ENCODE measurements around the gene LAMP1.
"Not testable (repeated sequence)": the region's sequence is repeated elsewhere in the genome, so short reads cannot be mapped to it uniquely, and the experiment has no call there.

Gene LAMP1

GRCh38 chr13:113342820-113343691, 46.0 kb downstream of the LAMP1 start:
- peaks cover 10% of the 10 kb centered on the region for H3K9me3 ChIP-seq
- H3K4me1 ChIP-seq (ENCODE audit: control insufficient read depth in 1 of 2, insufficient read depth in 1 of 2, low read depth in 1 of 2, low read length in 1 of 2) = no peaks in the 10 kb centered on the region
- no peaks in the 10 kb centered on the region for H3K36me3 ChIP-seq
- no peaks in the 10 kb centered on the region for H3K27me3 ChIP-seq
- H3K4me3 ChIP-seq (ENCODE audit: low read depth in 1 of 2, low read length in 1 of 2) = no peak overlapping the region
- no peak for TF ChIP-seq CTCF (IDR thresholded peaks at IDR 0.05)
- no peak overlapping the region for H3K27ac ChIP-seq

- Histone ChIP-seq H3K4me1 (ENCODE audit: control insufficient read depth in 1 of 2, insufficient read depth in 1 of 2, low read depth in 1 of 2, low read length in 1 of 2) (no peaks in the 10 kb centered on the region), H3K9me3 (peaks cover 13% of the 10 kb centered on the region), H3K4me3 (ENCODE audit: low read depth in 1 of 2, low read length in 1 of 2) (no peak overlapping the region), H3K27me3 (no peaks in the 10 kb centered on the region), H3K27ac (no peak overlapping the region), H3K36me3 (no peaks in the 10 kb centered on the region)
- TF ChIP-seq CTCF (IDR thresholded peaks at IDR 0.05) = no peak
Measured at GRCh38 chr13:113343692-113343968, 46.6 kb downstream of the LAMP1 start.

GRCh38 chr13:113345486-113345885, 48.4 kb downstream of the LAMP1 start:
- no peak for TF ChIP-seq CTCF (IDR thresholded peaks at IDR 0.05)
- no peaks in the 10 kb centered on the region for H3K4me1 ChIP-seq (ENCODE audit: control insufficient read depth in 1 of 2, insufficient read depth in 1 of 2, low read depth in 1 of 2, low read length in 1 of 2)

DNA sequence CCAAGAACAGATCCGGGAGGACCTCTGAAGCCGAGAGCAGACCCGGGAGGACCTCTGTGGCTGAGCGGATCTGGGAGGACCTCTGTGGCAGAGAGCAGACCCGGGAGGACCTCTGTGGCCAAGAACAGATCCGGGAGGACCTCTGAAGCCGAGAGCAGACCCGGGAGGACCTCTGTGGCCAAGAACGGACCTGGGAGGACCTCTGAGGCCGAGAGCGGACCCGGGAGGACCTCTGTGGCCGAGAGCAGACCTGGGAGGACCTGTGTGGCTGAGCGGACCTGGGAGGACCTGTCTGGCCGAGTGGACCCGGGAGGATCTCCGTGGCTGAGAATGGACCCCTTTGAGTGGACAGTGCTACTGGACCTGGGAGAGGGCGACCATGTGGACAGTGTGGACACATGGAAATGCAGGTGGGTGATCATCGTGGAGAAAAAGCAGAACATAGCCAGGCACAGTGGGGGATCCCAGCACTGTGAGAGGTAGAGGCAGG, 50.7 kb downstream of the LAMP1 start:
- not testable (repeated sequence) for H3K36me3 ChIP-seq

More at GRCh38 chr13:113345486-113345885, 48.4 kb downstream of the LAMP1 start:
- Histone ChIP-seq H3K36me3 (no peaks in the 10 kb centered on the region), H3K27ac (no peak overlapping the region), H3K4me3 (ENCODE audit: low read depth in 1 of 2, low read length in 1 of 2) (no peak overlapping the region), H3K9me3 (peaks cover 13% of the 10 kb centered on the region), H3K27me3 (no peaks in the 10 kb centered on the region)

DNA sequence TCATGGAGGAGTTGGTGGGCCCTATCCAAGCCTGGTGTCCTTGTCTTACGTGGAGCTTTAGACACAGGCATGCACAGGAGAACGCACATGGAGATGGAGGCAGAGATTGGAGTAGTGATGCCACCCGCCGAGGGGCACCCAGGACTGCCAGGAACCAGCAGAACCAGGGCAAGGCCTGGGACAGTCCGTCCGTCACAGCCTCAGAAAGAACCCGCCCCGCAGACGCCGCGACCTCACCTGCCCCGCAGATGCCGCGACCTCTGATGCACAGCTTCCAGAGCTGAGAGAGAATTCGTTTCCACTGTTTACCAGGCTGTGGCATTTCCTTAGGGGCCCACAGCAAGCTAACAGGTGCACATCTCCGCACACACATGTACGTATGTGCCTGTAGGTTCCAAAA, 51.6 kb downstream of the LAMP1 start:
- H3K4me3 ChIP-seq (ENCODE audit: low read depth in 1 of 2, low read length in 1 of 2) = no peak overlapping the region
- H3K27ac ChIP-seq = no peak overlapping the region
- no peak for TF ChIP-seq CTCF (IDR thresholded peaks at IDR 0.05)
- H3K27me3 ChIP-seq = no peaks in the 10 kb centered on the region
- H3K9me3 ChIP-seq = peaks cover 13% of the 10 kb centered on the region
- H3K36me3 ChIP-seq = no peaks in the 10 kb centered on the region
- H3K4me1 ChIP-seq (ENCODE audit: control insufficient read depth in 1 of 2, insufficient read depth in 1 of 2, low read depth in 1 of 2, low read length in 1 of 2) = no peaks in the 10 kb centered on the region

More for the DNA sequence above, 50.7 kb downstream of the LAMP1 start:
- peaks cover 13% of the 10 kb centered on the region for H3K9me3 ChIP-seq
- not testable (repeated sequence) for H3K27me3 ChIP-seq; H3K4me1 ChIP-seq (ENCODE audit: control insufficient read depth in 1 of 2, insufficient read depth in 1 of 2, low read depth in 1 of 2, low read length in 1 of 2); H3K27ac ChIP-seq; H3K4me3 ChIP-seq (ENCODE audit: low read depth in 1 of 2, low read length in 1 of 2)

GRCh38 chr13:113349050-113349449, 52.0 kb downstream of the LAMP1 start:
- peaks cover 13% of the 10 kb centered on the region for H3K9me3 ChIP-seq
- no peak overlapping the region for H3K27ac ChIP-seq
- TF ChIP-seq CTCF (IDR thresholded peaks at IDR 0.05) = no peak
- no peaks in the 10 kb centered on the region for H3K36me3 ChIP-seq
- no peaks in the 10 kb centered on the region for H3K4me1 ChIP-seq (ENCODE audit: control insufficient read depth in 1 of 2, insufficient read depth in 1 of 2, low read depth in 1 of 2, low read length in 1 of 2)
- no peaks in the 10 kb centered on the region for H3K27me3 ChIP-seq
- no peak overlapping the region for H3K4me3 ChIP-seq (ENCODE audit: low read depth in 1 of 2, low read length in 1 of 2)
